Stimulated activated naive CD4-positive, alpha-beta T cell (primary cell): Measurements from ENCODE around the gene WFDC12.

Experiments
- DNase-seq, 6 experiments: peaks; one replicate each; lab custom pipeline; 2025; lab: John Stamatoyannopoulos, UW

Gene WFDC12

DNA sequence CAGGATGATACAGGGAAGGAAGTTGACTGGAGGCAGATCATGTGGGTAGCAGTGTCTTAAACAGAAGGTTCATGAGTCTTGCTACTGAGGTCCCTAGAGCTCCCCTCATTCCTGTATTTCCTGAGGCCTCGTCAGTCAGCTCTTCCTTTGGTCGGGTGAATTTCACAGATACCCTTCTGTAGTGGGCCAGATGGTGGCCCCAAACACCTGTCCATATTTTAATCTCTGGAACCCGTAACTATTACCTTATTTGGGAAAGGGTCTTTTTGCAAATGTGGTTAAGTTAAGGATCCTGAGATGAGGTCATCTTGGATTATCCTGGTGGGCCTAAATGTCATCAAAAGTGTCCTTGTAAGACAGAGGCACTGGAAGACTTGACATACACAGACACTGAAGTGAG lies 32.9 kb downstream of the WFDC12 start:
- DNase-seq: no peak

DNA sequence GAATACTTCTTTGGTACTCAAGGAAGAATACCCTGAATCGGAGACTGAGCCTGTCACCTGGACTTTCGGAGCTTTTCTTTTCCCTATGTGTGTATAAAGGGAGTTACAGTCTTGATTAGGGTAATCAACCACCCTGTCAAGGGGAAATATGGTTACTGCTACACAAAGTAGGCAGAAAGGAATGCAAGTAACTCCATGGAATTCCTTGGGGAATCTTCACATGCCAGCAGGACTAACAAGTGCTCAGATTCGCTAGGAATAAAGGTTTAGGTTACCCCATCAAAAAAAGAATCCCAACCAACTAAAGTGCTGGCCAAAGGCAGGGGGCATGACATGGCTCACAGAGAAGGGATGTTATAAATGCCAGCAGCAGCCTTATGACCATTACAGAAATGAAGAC lies 33.8 kb downstream of the WFDC12 start:
- no peak for DNase-seq

DNA sequence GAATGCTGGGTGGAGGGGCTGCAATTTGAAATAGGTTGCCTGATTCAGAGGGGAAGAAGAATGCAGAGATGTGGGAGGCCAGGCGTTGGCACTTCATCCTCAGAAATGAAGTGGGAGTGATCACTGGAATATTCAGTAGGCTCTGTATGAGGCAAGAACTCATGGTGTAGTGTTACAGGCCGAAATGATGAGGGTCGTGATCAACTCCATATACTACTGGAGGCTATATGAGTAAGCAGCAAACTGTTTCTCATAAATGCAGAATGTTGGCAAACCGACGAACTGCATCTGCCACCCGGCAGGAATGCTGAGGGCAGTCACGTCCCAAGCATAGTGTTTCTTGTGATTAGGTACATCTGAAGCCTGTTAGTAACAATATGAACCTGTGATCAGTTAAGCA lies 36.0 kb downstream of the WFDC12 start:
- no peak for DNase-seq

DNA sequence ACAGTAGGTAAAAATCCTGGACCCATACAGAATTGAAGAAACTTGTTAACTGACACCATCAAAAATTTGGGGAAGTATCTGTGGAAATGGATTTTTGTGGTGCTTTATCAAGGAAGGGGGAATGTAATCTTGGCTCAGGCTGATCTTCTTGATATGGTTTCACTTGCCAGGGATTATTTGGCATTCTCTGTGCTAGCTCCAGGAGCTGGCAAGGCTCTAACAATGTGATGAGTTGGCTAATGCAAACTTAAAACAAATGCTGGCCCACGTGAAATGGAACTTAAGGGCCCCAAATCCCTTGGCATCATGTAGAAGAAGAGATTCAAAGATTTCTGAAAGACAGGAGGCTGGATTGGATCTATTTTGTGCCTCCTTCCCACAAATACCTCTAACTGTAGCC lies 36.5 kb downstream of the WFDC12 start:
- no peak for DNase-seq

DNA sequence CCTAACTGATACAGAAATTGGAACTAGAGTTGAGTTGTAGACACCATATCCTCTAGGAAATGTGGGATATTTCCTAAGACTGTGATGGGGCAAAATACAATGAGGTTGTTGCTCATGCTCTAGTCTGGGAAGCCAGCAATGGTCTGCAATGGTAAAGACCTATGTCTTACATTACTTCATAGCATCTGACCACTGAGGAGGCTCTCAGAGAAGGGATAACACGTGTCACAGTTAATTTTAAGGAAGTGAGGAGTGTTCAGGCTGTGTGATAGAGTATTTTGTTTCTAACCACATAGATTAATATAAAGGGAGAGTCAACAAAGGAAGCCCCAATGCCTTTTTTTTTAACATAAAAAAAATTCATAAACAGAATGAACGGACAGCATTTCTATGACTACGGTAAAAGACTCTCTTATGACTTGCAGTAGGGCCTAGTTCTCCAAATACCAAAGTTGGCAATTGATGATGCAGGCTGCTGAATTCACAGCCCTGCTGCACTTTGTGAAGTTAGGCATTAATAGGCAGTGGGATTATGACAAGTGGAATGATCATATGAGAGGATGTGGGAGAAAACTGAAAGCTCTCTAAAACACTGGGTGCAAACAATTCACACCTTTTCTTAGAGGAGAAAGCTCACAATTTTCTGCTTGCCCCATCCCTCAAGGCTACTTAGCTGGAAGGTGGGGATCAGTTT lies 37.0 kb downstream of the WFDC12 start:
- DNase-seq: no peak

DNA sequence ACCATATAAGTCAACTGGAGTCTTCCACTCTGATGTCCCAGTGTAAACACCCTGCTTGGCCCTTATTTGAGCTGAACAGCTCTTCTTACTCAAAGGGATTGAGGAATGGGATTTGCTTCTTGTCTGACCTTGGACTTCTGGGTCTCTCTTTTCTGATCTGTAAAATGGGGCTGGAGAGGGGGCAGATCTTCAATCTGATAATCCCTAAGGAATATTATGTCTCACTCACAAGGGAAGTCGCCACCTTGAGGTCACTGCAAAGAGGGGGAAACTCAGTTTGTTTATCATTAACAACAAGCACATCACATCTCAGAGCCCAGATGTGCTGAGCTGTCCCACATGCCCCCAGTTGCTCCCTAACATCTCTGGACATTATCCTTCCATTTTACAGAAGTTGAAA lies 38.4 kb downstream of the WFDC12 start:
- DNase-seq: no peak

DNA sequence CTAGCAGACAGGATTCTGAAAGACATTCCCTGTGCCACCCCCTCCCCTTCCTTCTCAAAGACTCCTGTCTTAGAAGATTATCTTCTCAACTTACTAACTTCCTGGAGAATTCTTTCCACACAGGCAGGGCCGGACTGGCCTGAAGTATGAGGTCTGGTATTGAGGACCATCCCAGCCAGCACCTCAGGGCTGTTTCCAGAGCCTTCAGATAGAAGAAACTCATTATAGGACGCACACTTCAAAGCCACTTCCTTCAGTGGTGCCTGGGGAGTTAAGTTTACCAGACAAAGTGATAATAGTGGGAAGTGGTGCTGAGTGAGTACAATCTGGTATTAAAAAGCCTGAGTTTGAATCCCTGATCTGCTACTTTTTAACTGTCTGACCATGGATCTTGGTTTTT lies 39.0 kb downstream of the WFDC12 start:
- DNase-seq: no peak

DNA sequence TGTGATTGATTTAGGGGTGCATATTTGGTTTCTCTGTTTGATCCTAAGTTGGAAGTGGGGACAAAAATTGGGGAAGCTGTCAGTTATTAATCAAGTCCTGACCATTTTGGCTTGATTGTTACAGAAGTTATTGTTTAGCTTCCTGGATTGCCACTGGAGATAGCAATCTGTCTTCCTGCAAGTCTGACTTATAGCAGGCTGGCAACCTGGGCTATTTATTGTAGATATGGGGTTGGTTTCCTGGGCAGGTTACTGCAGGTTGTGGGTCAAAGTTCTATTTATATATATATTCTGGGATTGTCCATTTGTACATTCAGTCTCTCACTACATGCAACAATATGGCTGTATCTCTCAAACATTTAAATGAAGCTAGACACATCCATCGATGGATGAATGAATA lies 41.1 kb downstream of the WFDC12 start:
- DNase-seq: no peak

DNA sequence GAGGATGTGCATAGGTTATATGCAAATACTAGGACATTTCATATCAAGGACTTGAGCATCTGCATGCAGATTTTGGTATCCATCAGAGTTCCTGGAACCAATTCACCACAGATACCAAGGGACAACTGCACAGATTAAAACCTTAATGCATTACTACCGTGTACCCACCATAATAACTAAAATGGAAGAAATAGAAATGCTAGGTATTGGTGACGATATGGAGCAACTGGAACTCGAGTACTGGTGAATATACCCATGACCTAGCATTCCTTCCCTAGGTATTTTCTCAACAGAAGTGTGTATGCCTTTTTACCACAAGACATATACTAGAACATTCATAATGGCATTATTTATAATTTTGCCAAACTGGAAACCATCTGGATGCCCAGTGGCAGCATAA lies 41.8 kb downstream of the WFDC12 start:
- DNase-seq: no peak

DNA sequence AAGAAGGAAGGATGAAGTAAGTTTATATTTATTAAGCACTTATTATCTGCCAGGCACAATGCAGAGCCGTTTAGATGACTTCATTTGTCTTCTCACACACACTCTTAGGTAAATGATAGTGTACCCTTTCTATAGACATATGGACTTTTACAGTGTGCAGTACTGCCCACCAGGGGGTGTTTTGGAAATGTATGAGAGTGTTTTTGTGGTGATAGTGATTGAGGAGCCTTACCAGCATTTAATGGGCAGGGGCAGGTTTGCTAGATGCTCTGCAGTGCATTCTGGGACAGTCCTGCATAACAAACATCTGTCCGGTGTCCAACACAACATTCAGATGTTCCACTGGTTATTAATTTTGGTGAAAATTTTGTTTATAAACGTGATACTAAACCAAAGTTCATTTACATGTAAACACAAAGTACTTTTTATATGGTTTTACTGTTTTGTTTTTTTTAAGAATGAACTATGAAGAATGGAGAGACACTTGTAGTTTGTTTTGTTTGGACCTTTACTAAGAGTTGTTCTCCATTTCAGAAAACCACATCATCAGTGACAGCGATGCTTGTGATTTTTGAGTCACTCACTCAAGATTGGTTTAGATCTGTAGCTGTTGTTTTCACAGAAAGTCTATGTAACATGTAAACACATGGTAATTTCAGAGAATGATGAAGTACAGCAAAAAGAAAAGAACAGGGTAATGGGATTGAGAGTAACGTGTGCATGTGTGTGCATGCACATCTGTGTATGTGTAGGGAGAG lies 43.2 kb downstream of the WFDC12 start:
- DNase-seq: no peak

DNA sequence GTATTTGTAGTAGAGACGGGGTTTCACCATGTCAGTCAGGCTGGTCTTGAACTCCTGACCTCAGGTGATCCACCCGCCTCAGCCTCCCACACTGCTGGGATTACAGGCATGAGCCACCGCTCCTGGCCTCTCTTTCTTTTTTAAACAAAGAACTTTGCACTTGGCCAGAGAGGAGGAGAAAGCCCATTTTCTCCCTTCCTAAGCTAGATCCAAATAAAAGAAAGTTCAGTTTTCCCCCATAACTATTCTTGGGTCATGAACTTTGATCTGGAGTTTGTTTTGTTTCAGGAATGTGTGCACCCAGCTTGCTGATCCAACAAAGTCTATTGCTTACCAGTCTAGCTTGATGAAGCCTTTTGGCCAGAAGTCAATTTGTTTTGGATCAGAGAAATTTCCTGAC lies 46.7 kb downstream of the WFDC12 start:
- DNase-seq: no peak
